HepG2 (cell line): ENCODE measurements around the gene KIAA0930. TPM values are rescaled to one million over a fixed set of nuclear protein-coding genes. Genes with fewer than 3 reads are reported as not detected.
A peak's percentile ranks its signal among the peaks of the same experiment; 100 is the strongest.

Source experiments
- AGO2 ChIP-seq: fragments of 200-400 bp; formaldehyde crosslinking; optimal IDR thresholded peaks from 2 replicates; pipeline ENCODE3; 2017; ENCODE audit warnings: mild to moderate bottlenecking, low read depth, low read length, moderate library complexity
- E2F2 ChIP-seq: sonication (generic); formaldehyde crosslinking; IDR thresholded peaks from 2 replicates; pipeline ENCODE4 v1.4.0; 2020; ENCODE audit warnings: missing genetic modification reagents, borderline replicate concordance
- HDAC6 ChIP-seq: fragments of 200-600 bp; sonication (generic); IDR thresholded peaks from 2 replicates; pipeline ENCODE4 v1.7.0; 2017; ENCODE audit warnings: mild to moderate bottlenecking, antibody characterized with exemption, low read length, low read depth
- JARID2 ChIP-seq: sonication (generic); formaldehyde crosslinking; IDR thresholded peaks from 2 replicates; pipeline ENCODE4 v1.8.1; 2023; ENCODE audit warnings: missing genetic modification reagents, inconsistent platforms; ENCODE audit not compliant: insufficient replicate concordance
- LCORL ChIP-seq, 2 experiments: fragments of 450-650 bp in 1 of 2; sonication (generic) in 1 of 2; formaldehyde crosslinking in 1 of 2; IDR thresholded peaks; 2 replicates each; pipeline versions ENCODE4 v1.5.0 to v1.6.1; 2017 to 2020; ENCODE audit warnings: antibody characterized with exemption in 1 of 2, missing genetic modification reagents in 1 of 2
- NR2F2 ChIP-seq: IDR thresholded peaks from 2 replicates; pipeline ENCODE4 v1.6.1; 2012; ENCODE audit warnings: low read depth, inconsistent platforms, borderline replicate concordance
- RNF2 ChIP-seq: fragments of 450-650 bp; conservative IDR thresholded peaks from 2 replicates; pipeline ENCODE4 v1.6.1; 2016; ENCODE audit warnings: low read depth
- ZFP36 ChIP-seq: fragments of 150-350 bp; IDR thresholded peaks from 2 replicates; pipeline ENCODE4 v1.6.1; 2018; ENCODE audit warnings: borderline replicate concordance, low read length, low read depth; ENCODE audit not compliant: partially characterized antibody
- ZMYM2 ChIP-seq: sonication (generic); formaldehyde crosslinking; IDR thresholded peaks from 2 replicates; pipeline ENCODE4 v1.8.0; 2022; ENCODE audit warnings: mild to moderate bottlenecking, missing genetic modification reagents
- ZNF350 ChIP-seq: sonication (generic); formaldehyde crosslinking; IDR thresholded peaks from 2 replicates; pipeline ENCODE4 v1.4.0; 2020; ENCODE audit warnings: mild to moderate bottlenecking, low read depth, missing genetic modification reagents, borderline replicate concordance
- ZNF484 ChIP-seq: sonication (generic); formaldehyde crosslinking; IDR thresholded peaks from 2 replicates; pipeline ENCODE4 v1.5.1; 2020; ENCODE audit warnings: mild to moderate bottlenecking, low read depth, missing genetic modification reagents, borderline replicate concordance
- ZNF510 ChIP-seq: sonication (generic); formaldehyde crosslinking; IDR thresholded peaks from 2 replicates; pipeline ENCODE4 v1.4.0; 2020; ENCODE audit warnings: low read depth, mild to moderate bottlenecking, missing genetic modification reagents
- ZNF572 ChIP-seq: sonication (generic); formaldehyde crosslinking; IDR thresholded peaks from 2 replicates; pipeline ENCODE4 v1.5.1; 2020; ENCODE audit warnings: mild to moderate bottlenecking, missing genetic modification reagents
- ZNF777 ChIP-seq: sonication (generic); formaldehyde crosslinking; IDR thresholded peaks from 2 replicates; pipeline ENCODE4 v1.4.0; 2020; ENCODE audit warnings: missing genetic modification reagents
- ZNF780A ChIP-seq: sonication (generic); formaldehyde crosslinking; IDR thresholded peaks from 2 replicates; pipeline ENCODE4 v1.8.0; 2022; ENCODE audit warnings: mild to moderate bottlenecking, missing genetic modification reagents, moderate library complexity
- ZSCAN21 ChIP-seq: sonication (generic); formaldehyde crosslinking; IDR thresholded peaks from 2 replicates; pipeline ENCODE4 v1.8.0; 2022; ENCODE audit warnings: mild to moderate bottlenecking, missing genetic modification reagents, moderate library complexity, borderline replicate concordance
- polyA plus RNA-seq, 8 experiments: library from polyadenylated mRNA; depleted of rRNA in 3 of 8; stranded (reverse) in 7 of 8; unstranded in 1 of 8; fragments of >200 nt; fragmentation: Illumina TruSeq in 4 of 8; extraction: Trizol in 4 of 8; gene quantifications; 2 replicates each; pipeline versions ENCODE4 v1.2.1 to v1.2.3, GENCODE V29; 2011 to 2016; ENCODE audit warnings: low read depth in 4 of 8, missing spikeins in 1 of 8, mixed read lengths in 1 of 8; ENCODE audit not compliant: insufficient read depth in 1 of 8
- total RNA-seq, 5 experiments: library from RNA; depleted of rRNA; stranded (reverse); fragments of >200 nt; fragmentation: Illumina TruSeq; extraction: Trizol; gene quantifications; 2 replicates each; pipeline ENCODE4 v1.2.3, GENCODE V29; 2016; ENCODE audit warnings: low read depth in 1 of 5
- TF ChIP-seq, protein P1 (sequence below): sonication (generic); formaldehyde crosslinking; IDR thresholded peaks from 2 replicates; pipeline ENCODE4 v1.4.0; 2020; ENCODE audit warnings: mild to moderate bottlenecking, missing genetic modification reagents
- TF ChIP-seq, protein P2 (sequence below): sonication (generic); formaldehyde crosslinking; IDR thresholded peaks from 2 replicates; pipeline ENCODE4 v1.4.0; 2020; ENCODE audit warnings: missing genetic modification reagents, borderline replicate concordance

Gene KIAA0930
- total and polyA plus RNA-seq, 2 of the 13 experiments (the other 11 are each of a cell fraction or from before 2014, with no cell fraction given): 27.0 to 38.2 TPM

DNA sequence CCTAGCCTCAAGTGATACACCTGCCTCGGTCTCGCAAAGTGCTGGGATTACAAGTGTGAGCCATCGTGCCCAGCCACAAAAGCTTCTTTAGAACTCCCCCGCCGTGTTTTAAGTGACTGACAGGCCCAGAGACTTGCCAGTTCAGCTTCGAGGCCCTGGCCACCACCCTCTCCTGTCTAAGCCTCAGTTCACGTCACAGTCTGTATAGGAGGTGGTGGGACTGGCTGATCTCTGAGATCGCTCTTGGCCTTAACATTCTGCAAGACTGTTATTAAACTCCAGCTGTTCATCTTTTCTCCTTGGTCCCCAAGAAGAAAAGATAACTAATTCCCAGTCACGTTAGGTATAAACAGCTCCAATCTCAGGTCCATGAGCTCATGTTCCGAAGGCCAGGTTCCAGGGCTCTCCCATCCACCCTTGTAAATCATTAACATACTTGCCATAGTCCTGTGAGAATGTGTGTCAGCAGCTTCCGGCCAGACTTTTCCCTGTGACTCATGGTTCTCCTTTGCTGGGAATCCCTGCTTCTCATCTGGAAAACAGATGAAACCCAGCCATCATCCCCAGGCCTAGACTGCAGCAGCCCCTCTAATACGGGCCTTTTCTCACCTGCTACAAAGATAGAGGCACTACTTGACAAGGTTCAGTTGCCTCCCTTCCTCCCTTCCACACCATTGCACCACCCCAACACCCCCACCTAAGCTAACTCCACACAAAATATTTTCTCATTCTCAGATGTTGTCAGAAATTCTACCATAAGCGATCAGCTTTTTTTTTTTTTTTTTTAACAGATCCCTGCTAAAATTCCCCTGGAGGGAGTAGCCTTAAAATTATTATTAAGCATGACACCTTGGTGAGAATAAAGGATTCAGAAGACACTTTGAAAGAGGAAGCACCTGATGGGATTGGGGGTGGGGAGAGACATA, 5.6 kb upstream of the KIAA0930 start (continued):
- TF ChIP-seq, protein P1, sequence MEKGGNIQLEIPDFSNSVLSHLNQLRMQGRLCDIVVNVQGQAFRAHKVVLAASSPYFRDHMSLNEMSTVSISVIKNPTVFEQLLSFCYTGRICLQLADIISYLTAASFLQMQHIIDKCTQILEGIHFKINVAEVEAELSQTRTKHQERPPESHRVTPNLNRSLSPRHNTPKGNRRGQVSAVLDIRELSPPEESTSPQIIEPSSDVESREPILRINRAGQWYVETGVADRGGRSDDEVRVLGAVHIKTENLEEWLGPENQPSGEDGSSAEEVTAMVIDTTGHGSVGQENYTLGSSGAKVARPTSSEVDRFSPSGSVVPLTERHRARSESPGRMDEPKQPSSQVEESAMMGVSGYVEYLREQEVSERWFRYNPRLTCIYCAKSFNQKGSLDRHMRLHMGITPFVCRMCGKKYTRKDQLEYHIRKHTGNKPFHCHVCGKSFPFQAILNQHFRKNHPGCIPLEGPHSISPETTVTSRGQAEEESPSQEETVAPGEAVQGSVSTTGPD: no peak
- TF ChIP-seq ZNF510 (CRISPR knock-in tag) (no peak), AGO2 (no peak), ZNF350 (no peak), NR2F2 (no peak), HDAC6 (no peak), JARID2 (CRISPR knock-in tag) (no peak), ZMYM2 (CRISPR knock-in tag) (no peak), RNF2 (no peak), ZSCAN21 (CRISPR knock-in tag) (peak; percentile 30), ZNF572 (no peak), ZNF780A (CRISPR knock-in tag) (no peak), LCORL (IDR thresholded peaks at IDR 0.05) (no peak), LCORL (CRISPR knock-in tag; IDR thresholded peaks at IDR 0.05) (no peak), ZNF777 (CRISPR knock-in tag) (no peak), ZNF484 (CRISPR knock-in tag) (no peak), E2F2 (no peak), ZFP36 (no peak)
- TF ChIP-seq, protein P2, sequence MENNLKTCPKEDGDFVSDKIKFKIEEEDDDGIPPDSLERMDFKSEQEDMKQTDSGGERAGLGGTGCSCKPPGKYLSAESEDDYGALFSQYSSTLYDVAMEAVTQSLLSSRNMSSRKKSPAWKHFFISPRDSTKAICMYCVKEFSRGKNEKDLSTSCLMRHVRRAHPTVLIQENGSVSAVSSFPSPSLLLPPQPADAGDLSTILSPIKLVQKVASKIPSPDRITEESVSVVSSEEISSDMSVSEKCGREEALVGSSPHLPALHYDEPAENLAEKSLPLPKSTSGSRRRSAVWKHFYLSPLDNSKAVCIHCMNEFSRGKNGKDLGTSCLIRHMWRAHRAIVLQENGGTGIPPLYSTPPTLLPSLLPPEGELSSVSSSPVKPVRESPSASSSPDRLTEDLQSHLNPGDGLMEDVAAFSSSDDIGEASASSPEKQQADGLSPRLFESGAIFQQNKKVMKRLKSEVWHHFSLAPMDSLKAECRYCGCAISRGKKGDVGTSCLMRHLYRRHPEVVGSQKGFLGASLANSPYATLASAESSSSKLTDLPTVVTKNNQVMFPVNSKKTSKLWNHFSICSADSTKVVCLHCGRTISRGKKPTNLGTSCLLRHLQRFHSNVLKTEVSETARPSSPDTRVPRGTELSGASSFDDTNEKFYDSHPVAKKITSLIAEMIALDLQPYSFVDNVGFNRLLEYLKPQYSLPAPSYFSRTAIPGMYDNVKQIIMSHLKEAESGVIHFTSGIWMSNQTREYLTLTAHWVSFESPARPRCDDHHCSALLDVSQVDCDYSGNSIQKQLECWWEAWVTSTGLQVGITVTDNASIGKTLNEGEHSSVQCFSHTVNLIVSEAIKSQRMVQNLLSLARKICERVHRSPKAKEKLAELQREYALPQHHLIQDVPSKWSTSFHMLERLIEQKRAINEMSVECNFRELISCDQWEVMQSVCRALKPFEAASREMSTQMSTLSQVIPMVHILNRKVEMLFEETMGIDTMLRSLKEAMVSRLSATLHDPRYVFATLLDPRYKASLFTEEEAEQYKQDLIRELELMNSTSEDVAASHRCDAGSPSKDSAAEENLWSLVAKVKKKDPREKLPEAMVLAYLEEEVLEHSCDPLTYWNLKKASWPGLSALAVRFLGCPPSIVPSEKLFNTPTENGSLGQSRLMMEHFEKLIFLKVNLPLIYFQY (CRISPR knock-in tag): peak; percentile 69; the same call in 1 of the 2 replicates
